Mesendoderm (in vitro differentiated cells): Measurements from ENCODE around the gene SPHK1. TPM values are rescaled to one million over a fixed set of nuclear protein-coding genes. Genes with fewer than 3 reads are reported as not detected.

Experiments used
- DNase-seq: peaks from one replicate; pipeline ENCODE4 v3.0.0; 2013
- H2AK5ac ChIP-seq: 2 replicates; pipeline ENCODE4 v1.6.1; 2013; ENCODE audit warnings: low read length, inconsistent platforms
- H2BK120ac ChIP-seq: 2 replicates; pipeline ENCODE4 v1.6.1; 2013; ENCODE audit warnings: low read depth, mild to moderate bottlenecking, low read length, moderate library complexity, mixed read lengths
- H2BK15ac ChIP-seq: replicated peaks from 2 replicates; pipeline ENCODE4 v1.6.1; 2013; ENCODE audit warnings: low read depth, mild to moderate bottlenecking, moderate library complexity
- H2BK5ac ChIP-seq: 2 replicates; pipeline ENCODE4 v1.6.1; 2013; ENCODE audit warnings: low read length, inconsistent platforms
- H3K18ac ChIP-seq: 2 replicates; pipeline ENCODE4 v1.6.1; 2013; ENCODE audit warnings: mild to moderate bottlenecking, low read length, mixed read lengths
- H3K23ac ChIP-seq: one replicate; pipeline ENCODE4 v1.6.1; 2013; ENCODE audit warnings: low read length
- H3K27ac ChIP-seq: 2 replicates; pipeline ENCODE4 v1.5.1; 2013; ENCODE audit warnings: low read depth, mild to moderate bottlenecking, inconsistent platforms, low read length, moderate library complexity
- H3K27me3 ChIP-seq: 2 replicates; pipeline ENCODE4 v1.6.1; 2013; ENCODE audit warnings: low read length, control low read depth, mild to moderate bottlenecking, inconsistent platforms; ENCODE audit not compliant: insufficient read depth, poor library complexity
- H3K36me3 ChIP-seq: 2 replicates; pipeline ENCODE4 v1.6.1; 2013; ENCODE audit warnings: low read length, inconsistent platforms; ENCODE audit not compliant: control insufficient read depth, insufficient read depth
- H3K4ac ChIP-seq: one replicate; pipeline ENCODE4 v1.6.1; 2013; ENCODE audit warnings: low read depth, mild to moderate bottlenecking, low read length, moderate library complexity
- H3K4me1 ChIP-seq: 2 replicates; pipeline ENCODE4 v1.6.1; 2013; ENCODE audit warnings: low read depth, low read length, inconsistent platforms; ENCODE audit not compliant: control insufficient read depth
- H3K4me2 ChIP-seq: 2 replicates; pipeline ENCODE4 v1.6.1; 2013; ENCODE audit warnings: low read length
- H3K4me3 ChIP-seq: 2 replicates; pipeline ENCODE4 v1.5.1; 2013; ENCODE audit warnings: mild to moderate bottlenecking, low read length
- H3K56ac ChIP-seq: one replicate; pipeline ENCODE4 v1.6.1; 2013; ENCODE audit warnings: low read length
- H3K79me1 ChIP-seq: 2 replicates; pipeline ENCODE4 v1.6.1; 2013; ENCODE audit warnings: low read length, inconsistent platforms
- H3K79me2 ChIP-seq: 2 replicates; pipeline ENCODE4 v1.6.1; 2013; ENCODE audit warnings: mild to moderate bottlenecking, low read length; ENCODE audit not compliant: control insufficient read depth, insufficient read depth
- H3K9ac ChIP-seq: 2 replicates; pipeline ENCODE4 v1.6.1; 2013; ENCODE audit warnings: low read length, inconsistent platforms
- H4K5ac ChIP-seq: one replicate; pipeline ENCODE4 v1.6.1; 2013; ENCODE audit warnings: low read length
- H4K8ac ChIP-seq: one replicate; pipeline ENCODE4 v1.6.1; 2013; ENCODE audit warnings: low read depth, mild to moderate bottlenecking, control low read depth, low read length, moderate library complexity
- WGBS: extraction: QIAGEN DNeasy Blood & Tissue Kit; methylation state at CpG from one replicate; pipeline ENCODE4 v1.1.7; 2013; ENCODE audit warnings: low lambda C conversion rate, missing lambda C conversion rate; ENCODE audit not compliant: insufficient coverage; ENCODE audit errors: extremely low coverage; 5-methylcytosine and 5-hydroxymethylcytosine counted together
- small RNA-seq: library from polyadenylated mRNA; stranded (forward); fragments of <200 nt; extraction: miRNeasy Mini kit (QIAGEN cat#:217004); gene quantifications from one replicate; pipeline ENCODE3, GENCODE V24; 2013; ENCODE audit not compliant: insufficient read depth

The SPHK1 gene

GRCh38 chr17:76432712-76433336, 48.4 kb downstream of the SPHK1 start:
- H3K36me3 ChIP-seq: no peaks in the 10 kb centered on the region
- H3K79me1 ChIP-seq: peaks cover 26% of the 10 kb centered on the region
- H3K27ac ChIP-seq: no peak overlapping the region
- no peaks in the 10 kb centered on the region for H3K27me3 ChIP-seq
- no peak overlapping the region for H3K9ac ChIP-seq
- peak; percentile 55 for DNase-seq
- H3K79me2 ChIP-seq: peaks cover 53% of the 10 kb centered on the region
- no peak overlapping the region for H3K4me2 ChIP-seq
- no peak overlapping the region for H4K8ac ChIP-seq
- H3K56ac ChIP-seq: no peak overlapping the region
- peaks cover 5% of the 10 kb centered on the region for H3K4me1 ChIP-seq
- no CpG with 5 or more reads among the region's 3 CpGs for WGBS
- H3K4me3 ChIP-seq: no peak overlapping the region
- no peak overlapping the region for H3K18ac ChIP-seq
- H2BK15ac ChIP-seq: no peak overlapping the region
- H2BK120ac ChIP-seq: no peak overlapping the region
- H4K5ac ChIP-seq: no peak overlapping the region
- H2AK5ac ChIP-seq: no peak overlapping the region
- H2BK5ac ChIP-seq: no peak overlapping the region
- H3K4ac ChIP-seq: no peak overlapping the region
- H3K23ac ChIP-seq: no peak overlapping the region

GRCh38 chr17:76433693-76434092, 49.3 kb downstream of the SPHK1 start:
- H3K23ac ChIP-seq: no peak overlapping the region
- no peak overlapping the region for H3K9ac ChIP-seq
- peaks cover 58% of the 10 kb centered on the region for H3K79me2 ChIP-seq
- H3K79me1 ChIP-seq: peaks cover 25% of the 10 kb centered on the region
- H4K8ac ChIP-seq: no peak overlapping the region
- no peaks in the 10 kb centered on the region for H3K36me3 ChIP-seq
- no peak overlapping the region for H3K27ac ChIP-seq
- peaks cover 5% of the 10 kb centered on the region for H3K4me1 ChIP-seq
- H2BK15ac ChIP-seq: no peak overlapping the region
- H3K4me3 ChIP-seq: no peak overlapping the region
- no peak overlapping the region for H3K4ac ChIP-seq
- no peaks in the 10 kb centered on the region for H3K27me3 ChIP-seq
- H2AK5ac ChIP-seq: no peak overlapping the region
- H3K4me2 ChIP-seq: no peak overlapping the region
- no peak for DNase-seq
- no CpG with 5 or more reads among the region's 9 CpGs for WGBS
- H2BK120ac ChIP-seq: no peak overlapping the region
- no peak overlapping the region for H3K18ac ChIP-seq
- H2BK5ac ChIP-seq: no peak overlapping the region
- H4K5ac ChIP-seq: no peak overlapping the region
- no peak overlapping the region for H3K56ac ChIP-seq

- Histone ChIP-seq H3K9ac (no peak overlapping the region), H3K79me1 (peaks cover 31% of the 10 kb centered on the region), H4K8ac (no peak overlapping the region), H3K27ac (no peak overlapping the region), H2BK5ac (no peak overlapping the region), H3K27me3 (no peaks in the 10 kb centered on the region), H3K4me2 (no peak overlapping the region), H4K5ac (no peak overlapping the region), H3K4me1 (peaks cover 9% of the 10 kb centered on the region), H3K23ac (no peak overlapping the region), H3K4ac (no peak overlapping the region), H3K18ac (no peak overlapping the region), H3K56ac (no peak overlapping the region), H3K36me3 (no peaks in the 10 kb centered on the region), H2BK120ac (no peak overlapping the region), H2AK5ac (no peak overlapping the region), H3K79me2 (peaks cover 64% of the 10 kb centered on the region), H3K4me3 (no peak overlapping the region), H2BK15ac (no peak overlapping the region)
- DNase-seq: no peak
- WGBS: no CpG with 5 or more reads among the region's 7 CpGs
Measured at GRCh38 chr17:76434870-76435269, 50.5 kb downstream of the SPHK1 start.

DNA sequence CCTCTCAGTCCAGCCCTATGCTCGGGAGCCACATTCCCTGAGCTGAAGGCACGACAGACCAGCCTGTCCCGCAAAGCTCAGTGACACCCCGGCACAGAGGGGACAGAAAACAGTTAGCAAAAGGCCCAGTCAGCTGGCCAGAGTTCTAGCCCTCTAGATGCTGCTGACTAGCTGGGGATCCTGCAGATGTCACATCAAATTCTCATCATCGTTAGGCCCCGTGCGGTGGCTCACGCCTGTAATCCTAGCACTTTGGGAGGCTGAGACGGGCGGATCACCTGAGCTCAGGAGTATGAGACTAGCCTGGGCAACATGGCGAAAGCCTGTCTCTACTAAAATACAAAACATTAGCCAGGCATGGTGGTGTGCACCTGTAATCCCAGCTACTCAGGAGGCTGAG, 51.3 kb downstream of the SPHK1 start:
- Histone ChIP-seq H2BK120ac (no peak overlapping the region), H3K79me1 (peaks cover 31% of the 10 kb centered on the region), H4K5ac (no peak overlapping the region), H2BK15ac (no peak overlapping the region), H2AK5ac (no peak overlapping the region), H4K8ac (no peak overlapping the region), H3K18ac (no peak overlapping the region), H2BK5ac (no peak overlapping the region), H3K9ac (no peak overlapping the region), H3K4ac (no peak overlapping the region), H3K4me2 (no peak overlapping the region), H3K4me1 (peaks cover 11% of the 10 kb centered on the region), H3K56ac (no peak overlapping the region), H3K36me3 (no peaks in the 10 kb centered on the region), H3K27ac (no peak overlapping the region), H3K27me3 (no peaks in the 10 kb centered on the region), H3K79me2 (peaks cover 67% of the 10 kb centered on the region), H3K4me3 (no peak overlapping the region), H3K23ac (no peak overlapping the region)
- no CpG with 5 or more reads among the region's 11 CpGs for WGBS
- DNase-seq: no peak

Small RNA genes lying within 50 kb of the gene (small RNA-seq; reads per million reads assigned to genes)
- not detected for gene RNU6-24P
